IPS-11a (cell line): ENCODE measurements around the gene PNPLA1.

ENCODE experiments used
- H3K4me3 ChIP-seq: one replicate; pipeline ENCODE4 v1.5.1; 2013; ENCODE audit warnings: low read depth, low read length, control low read depth

Gene PNPLA1

GRCh38 chr6:36355819-36356218, 86.0 kb downstream of the PNPLA1 start:
- no peak overlapping the region for H3K4me3 ChIP-seq

GRCh38 chr6:36357872-36358225, 88.0 kb downstream of the PNPLA1 start:
- no peak overlapping the region for H3K4me3 ChIP-seq
